ENCODE measurements around the gene ABCB1. TPM values are rescaled to one million over a fixed set of nuclear protein-coding genes. Genes with fewer than 3 reads are reported as not detected.

The ABCB1 gene
- total and polyA plus RNA-seq, 2 of the 8 experiments (the other 6 are each of a cell fraction or from before 2014, with no cell fraction given) = 0.51 to 1.2 TPM

- TF ChIP-seq RFX5 (IDR thresholded peaks at IDR 0.05; ENCODE audit: borderline replicate concordance, low read depth, low read length) (no peak), KDM4A (IDR thresholded peaks at IDR 0.05; ENCODE audit: low read depth, low read length, severe bottlenecking) (no peak), FOSL1 (IDR thresholded peaks at IDR 0.05; ENCODE audit: insufficient read depth, low read depth, low read length) (no peak), CBX8 (IDR thresholded peaks at IDR 0.05; ENCODE audit: borderline replicate concordance, low read depth, low read length) (no peak), GTF2F1 (IDR thresholded peaks at IDR 0.05; ENCODE audit: borderline replicate concordance, low read depth, low read length) (no peak), SIX5 (IDR thresholded peaks at IDR 0.05; ENCODE audit: low read depth, low read length) (no peak), MAFK (IDR thresholded peaks at IDR 0.05; ENCODE audit: low read depth, low read length) (no peak), EP300 (IDR thresholded peaks at IDR 0.05; ENCODE audit: borderline replicate concordance in 1 of 2, low read depth in 2 of 2, low read length in 2 of 2) (no peak)
Observed at GRCh38 chr7:87480386-87480785, 120.3 kb downstream of the ABCB1 start (continued).
